ENCODE measurements around the gene NPLOC4.
"Not testable (repeated sequence)": the region's sequence is repeated elsewhere in the genome, so short reads cannot be mapped to it uniquely, and the experiment has no call there.

NPLOC4 gene

DNA sequence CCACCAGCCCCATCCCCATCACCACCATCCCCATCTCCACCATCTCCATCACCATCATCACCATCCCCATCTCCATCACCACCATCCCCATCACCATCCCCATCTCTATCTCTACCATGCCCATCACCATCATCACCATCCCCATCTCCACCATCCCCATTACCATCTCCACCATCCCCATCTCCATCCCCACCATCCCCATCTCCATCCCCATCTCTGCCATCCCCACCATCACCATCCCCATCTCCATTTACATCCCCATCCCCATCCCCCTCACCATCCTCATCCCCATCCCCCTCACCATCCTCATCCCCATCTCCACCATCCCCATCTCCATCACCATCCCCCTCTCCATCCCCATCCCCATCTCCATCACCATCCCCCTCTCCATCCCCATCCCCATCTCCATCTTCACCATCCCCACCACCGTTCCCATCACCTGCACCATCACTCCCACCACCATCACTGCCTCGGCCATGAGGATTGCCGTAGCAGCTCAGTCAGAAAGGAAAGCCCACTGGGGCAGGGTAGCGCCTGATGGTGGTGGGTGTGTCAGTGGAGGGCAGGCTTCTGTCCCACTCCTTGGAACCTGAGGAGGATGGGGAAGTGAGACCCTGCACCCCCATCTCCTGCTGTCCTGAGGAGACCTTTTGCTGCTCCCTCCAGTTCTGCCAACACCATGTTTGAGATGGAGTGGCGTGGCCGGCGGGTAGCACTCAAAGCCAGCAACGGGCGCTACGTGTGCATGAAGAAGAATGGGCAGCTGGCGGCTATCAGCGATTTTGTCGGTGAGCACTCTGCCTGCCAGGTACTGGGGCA lies 101.2 kb downstream of the NPLOC4 start:
- Mint-ChIP-seq H3K9me3 (peaks cover 3% of the 10 kb centered on the region), H3K36me3 (peaks cover 38% of the 10 kb centered on the region), H3K4me3 (no peak overlapping the region), H3K27me3 (no peaks in the 10 kb centered on the region), H3K4me1 (peaks cover 22% of the 10 kb centered on the region), H3K27ac (no peak overlapping the region)
- ATAC-seq, result no peak

DNA sequence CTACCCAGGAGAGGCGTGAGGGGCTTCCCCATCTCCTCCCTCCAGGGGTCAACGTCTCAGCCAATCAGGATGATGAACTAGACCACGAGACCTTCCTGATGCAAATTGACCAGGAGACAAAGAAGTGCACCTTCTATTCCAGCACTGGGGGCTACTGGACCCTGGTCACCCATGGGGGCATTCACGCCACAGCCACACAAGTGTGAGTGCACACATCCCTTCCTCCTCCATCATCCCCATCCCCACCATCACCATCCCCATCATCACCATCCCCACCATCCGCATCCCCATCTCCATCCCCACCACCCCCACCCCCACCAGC lies 101.9 kb downstream of the NPLOC4 start:
- peaks cover 22% of the 10 kb centered on the region for H3K4me1 Mint-ChIP-seq
- H3K36me3 Mint-ChIP-seq, result peaks cover 31% of the 10 kb centered on the region
- no peak overlapping the region for H3K4me3 Mint-ChIP-seq
- H3K27ac Mint-ChIP-seq, result no peak overlapping the region
- ATAC-seq, result no peak
- no peaks in the 10 kb centered on the region for H3K27me3 Mint-ChIP-seq
- H3K9me3 Mint-ChIP-seq, result peaks cover 3% of the 10 kb centered on the region

DNA sequence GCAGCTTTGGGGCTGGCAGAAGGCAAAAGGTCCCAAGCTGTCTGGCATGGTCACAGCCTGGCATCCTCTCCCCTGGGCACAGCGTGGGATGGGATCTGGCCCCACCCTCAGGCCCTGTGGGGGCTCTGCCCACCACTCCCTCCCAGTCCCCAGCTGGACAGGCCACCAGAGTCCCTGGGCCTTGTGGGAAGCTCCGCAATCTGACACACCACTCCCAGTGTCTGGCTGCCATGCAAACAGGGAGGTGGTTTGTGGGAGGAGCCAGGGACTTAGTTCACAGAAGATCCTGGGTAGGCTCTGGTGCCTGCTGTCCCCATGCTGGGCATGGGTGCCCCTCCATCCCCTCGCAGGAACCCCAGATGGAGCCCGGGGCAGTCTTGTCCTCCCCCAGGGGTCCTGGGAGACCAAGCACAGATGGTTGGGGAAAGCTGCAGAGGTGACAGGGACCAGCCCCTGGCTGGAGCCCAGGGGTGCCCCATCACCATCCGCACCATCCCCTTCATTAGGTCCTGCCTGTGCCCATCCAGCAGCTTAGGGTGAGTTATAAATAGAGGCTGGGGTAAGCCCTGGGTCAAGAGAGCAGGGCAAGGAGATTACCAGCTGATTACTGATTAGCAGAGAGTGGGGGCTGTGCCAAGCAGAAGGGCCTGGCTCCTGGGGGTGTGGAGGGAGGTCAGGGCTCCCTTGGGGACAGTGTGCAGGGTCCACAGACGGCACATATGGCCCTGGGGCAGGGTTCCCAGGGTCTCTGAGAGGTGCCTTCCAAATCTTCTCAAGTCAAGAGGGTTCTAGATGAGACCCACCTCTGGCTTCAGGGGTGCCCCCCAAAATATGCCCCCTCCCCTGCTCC lies 102.5 kb downstream of the NPLOC4 start:
- no peak for ATAC-seq
- H3K4me1 Mint-ChIP-seq, result peaks cover 22% of the 10 kb centered on the region
- no peak overlapping the region for H3K4me3 Mint-ChIP-seq
- H3K36me3 Mint-ChIP-seq, result peaks cover 26% of the 10 kb centered on the region
- H3K27ac Mint-ChIP-seq, result no peak overlapping the region
- H3K9me3 Mint-ChIP-seq, result peaks cover 3% of the 10 kb centered on the region
- H3K27me3 Mint-ChIP-seq, result no peaks in the 10 kb centered on the region

DNA sequence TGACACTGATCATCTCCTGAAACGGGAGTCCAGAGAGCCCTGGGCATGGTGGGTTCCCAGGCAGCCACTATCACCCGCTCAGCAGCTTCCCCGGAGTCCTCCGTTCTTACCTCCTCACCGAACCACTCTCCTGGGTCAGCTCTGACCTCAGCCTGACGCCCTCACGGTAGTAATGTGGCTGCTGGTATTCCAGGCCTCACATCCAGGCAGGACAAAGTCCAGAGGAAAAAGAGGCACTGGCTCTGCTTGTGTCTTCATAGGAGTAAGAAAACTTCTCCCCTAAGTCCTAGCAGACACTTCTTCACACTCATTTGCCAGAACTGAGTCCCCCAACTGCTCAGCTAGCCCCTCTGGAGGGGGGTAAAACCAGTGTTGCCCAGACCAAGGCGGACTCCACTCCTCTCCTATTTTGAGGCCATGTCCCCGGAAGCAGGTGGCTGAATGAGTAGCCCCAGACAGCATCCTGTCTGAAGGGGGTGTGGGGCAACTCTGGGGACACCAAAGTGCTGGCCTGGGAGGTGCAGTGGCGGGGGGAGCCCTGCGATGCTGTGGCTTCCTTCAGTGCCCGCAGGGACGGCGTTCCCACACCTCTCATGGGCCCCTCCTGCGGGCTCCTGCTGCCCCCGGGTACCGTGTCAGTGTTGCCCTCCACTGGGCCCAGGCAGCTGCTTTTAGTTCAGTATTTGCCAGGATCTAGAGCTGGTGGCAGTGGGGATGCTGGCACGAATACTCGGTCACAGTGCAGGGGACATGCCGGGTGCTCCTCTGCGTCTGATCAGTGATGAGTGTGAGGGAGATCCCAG lies 103.4 kb downstream of the NPLOC4 start:
- Mint-ChIP-seq H3K27ac (no peak overlapping the region), H3K9me3 (peaks cover 3% of the 10 kb centered on the region), H3K36me3 (peaks cover 22% of the 10 kb centered on the region), H3K27me3 (no peaks in the 10 kb centered on the region), H3K4me1 (peaks cover 22% of the 10 kb centered on the region), H3K4me3 (no peak overlapping the region)
- no peak for ATAC-seq

DNA sequence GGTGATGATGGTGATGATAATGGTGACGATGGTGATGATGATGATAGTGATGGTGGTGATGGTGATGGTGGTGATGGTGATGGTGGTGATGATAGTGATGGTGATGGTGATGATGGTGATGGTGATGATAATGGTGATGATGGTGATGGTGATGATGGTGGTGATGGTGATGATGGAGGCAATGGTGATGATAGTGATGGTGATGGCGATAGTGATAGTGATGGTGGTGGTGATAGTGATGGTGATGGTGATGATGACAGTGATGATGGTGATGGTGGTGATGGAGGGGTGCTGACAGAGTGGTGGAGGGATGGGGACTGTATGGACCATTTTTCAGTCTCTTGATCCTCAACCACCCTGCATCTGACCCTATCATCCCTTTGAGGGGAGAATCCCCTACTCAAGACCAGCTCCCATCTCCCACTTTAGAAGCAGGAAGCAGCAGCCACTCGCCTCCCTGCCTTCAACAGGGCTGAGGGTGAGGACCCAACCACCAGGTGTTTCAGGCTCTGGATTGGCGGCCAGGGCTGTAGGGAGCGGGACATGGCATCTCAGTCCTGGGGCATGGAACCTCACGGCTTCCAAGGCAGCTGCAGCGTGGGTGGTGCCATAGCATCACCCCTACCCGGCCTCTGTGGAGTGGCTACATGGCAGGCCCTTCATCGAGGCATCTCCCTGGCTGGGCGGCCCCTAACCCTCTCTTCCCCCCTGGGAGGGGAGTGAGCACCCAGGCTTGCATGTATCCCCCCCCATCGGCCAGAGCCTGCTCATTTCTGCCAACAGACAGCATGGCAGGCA lies 104.2 kb downstream of the NPLOC4 start:
- Mint-ChIP-seq H3K4me1 (peaks cover 15% of the 10 kb centered on the region), H3K4me3 (no peak overlapping the region), H3K36me3 (peaks cover 14% of the 10 kb centered on the region), H3K9me3 (peaks cover 3% of the 10 kb centered on the region), H3K27me3 (peaks cover under 1% of the 10 kb centered on the region), H3K27ac (no peak overlapping the region)
- ATAC-seq, result no peak

DNA sequence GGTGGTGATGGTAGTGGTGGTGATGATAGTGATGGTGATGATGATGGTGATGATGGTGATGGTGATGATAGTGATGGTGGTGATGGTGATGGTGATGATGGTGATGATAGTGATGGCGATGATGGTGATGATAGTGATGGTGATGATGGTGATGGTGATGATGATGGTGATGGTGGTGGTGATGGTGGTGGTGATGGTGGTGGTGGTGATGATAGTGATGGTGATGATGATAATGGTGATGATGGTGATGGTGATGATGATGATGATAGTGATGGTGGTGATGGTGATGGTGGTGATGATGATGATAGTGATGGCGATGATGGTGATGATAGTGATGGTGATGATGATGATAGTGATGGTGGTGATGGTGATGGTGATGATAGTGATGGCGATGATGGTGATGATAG lies 104.9 kb downstream of the NPLOC4 start:
- not testable (repeated sequence) for H3K9me3 Mint-ChIP-seq, H3K27ac Mint-ChIP-seq, H3K4me3 Mint-ChIP-seq, H3K27me3 Mint-ChIP-seq, ATAC-seq, H3K36me3 Mint-ChIP-seq
- peaks cover 10% of the 10 kb centered on the region for H3K4me1 Mint-ChIP-seq

DNA sequence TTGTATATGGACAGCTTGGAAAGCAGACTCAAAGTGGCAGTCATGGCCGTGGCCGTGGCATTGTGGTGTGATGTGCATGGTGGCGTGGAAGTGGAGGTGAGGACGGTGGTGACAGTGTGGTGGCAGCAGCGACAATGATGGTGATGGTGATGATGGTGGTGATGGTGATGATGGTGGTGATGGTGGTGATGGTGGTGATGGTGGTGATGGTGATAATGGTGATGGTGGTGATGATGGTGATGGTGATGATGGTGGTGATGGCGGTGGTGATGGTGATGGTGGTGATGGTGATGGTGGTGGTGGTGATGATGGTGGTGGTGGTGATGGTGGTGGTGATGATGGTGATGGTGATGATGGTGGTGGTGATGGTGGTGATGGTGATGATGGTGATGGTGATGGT lies 105.9 kb downstream of the NPLOC4 start:
- peaks cover 18% of the 10 kb centered on the region for H3K27me3 Mint-ChIP-seq
- H3K9me3 Mint-ChIP-seq, H3K36me3 Mint-ChIP-seq, ATAC-seq, H3K27ac Mint-ChIP-seq, H3K4me3 Mint-ChIP-seq: not testable (repeated sequence)
- H3K4me1 Mint-ChIP-seq, result peaks cover 10% of the 10 kb centered on the region

DNA sequence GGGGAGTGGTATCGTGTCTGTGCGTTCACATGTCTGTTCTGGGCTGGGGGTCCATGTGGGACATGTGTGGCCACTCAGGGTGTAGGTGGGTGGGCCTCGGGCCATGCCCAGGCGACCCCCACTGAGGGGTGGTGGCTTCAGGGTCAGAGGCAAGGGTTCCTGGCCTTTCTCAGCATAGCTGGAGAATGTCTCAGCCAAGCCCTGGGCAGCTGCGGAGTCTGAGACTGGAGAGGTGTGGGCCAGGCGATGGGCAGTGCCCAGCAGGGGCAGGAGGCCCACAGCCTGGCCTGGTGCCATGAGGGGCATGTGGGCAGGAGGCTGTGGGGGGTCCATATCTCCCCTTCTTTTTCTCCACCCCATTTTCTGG lies 107.5 kb downstream of the NPLOC4 start:
- Mint-ChIP-seq H3K4me3 (no peak overlapping the region), H3K36me3 (no peaks in the 10 kb centered on the region)

DNA sequence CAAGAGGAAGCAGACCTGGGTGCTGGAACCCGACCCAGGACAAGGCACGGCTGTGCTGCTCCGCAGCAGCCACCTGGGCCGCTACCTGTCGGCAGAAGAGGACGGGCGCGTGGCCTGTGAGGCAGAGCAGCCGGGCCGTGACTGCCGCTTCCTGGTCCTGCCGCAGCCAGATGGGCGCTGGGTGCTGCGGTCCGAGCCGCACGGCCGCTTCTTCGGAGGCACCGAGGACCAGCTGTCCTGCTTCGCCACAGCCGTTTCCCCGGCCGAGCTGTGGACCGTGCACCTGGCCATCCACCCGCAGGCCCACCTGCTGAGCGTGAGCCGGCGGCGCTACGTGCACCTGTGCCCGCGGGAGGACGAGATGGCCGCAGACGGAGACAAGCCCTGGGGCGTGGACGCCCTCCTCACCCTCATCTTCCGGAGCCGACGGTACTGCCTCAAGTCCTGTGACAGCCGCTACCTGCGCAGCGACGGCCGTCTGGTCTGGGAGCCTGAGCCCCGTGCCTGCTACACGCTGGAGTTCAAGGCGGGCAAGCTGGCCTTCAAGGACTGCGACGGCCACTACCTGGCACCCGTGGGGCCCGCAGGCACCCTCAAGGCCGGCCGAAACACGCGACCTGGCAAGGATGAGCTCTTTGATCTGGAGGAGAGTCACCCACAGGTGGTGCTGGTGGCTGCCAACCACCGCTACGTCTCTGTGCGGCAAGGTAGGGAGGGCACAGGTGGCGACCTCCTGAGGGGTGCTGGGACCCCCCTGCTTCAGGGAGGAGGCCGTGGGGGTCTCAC lies 108.1 kb downstream of the NPLOC4 start:
- H3K4me1 Mint-ChIP-seq, result peaks cover 8% of the 10 kb centered on the region
- peaks cover 18% of the 10 kb centered on the region for H3K27me3 Mint-ChIP-seq
- H3K36me3 Mint-ChIP-seq, result no peaks in the 10 kb centered on the region
- H3K27ac Mint-ChIP-seq, result no peak overlapping the region
- no peak for ATAC-seq
- no peak overlapping the region for H3K4me3 Mint-ChIP-seq
- no peaks in the 10 kb centered on the region for H3K9me3 Mint-ChIP-seq

More for the DNA sequence above, 107.5 kb downstream of the NPLOC4 start:
- no peak for ATAC-seq
- H3K4me1 Mint-ChIP-seq, result peaks cover 10% of the 10 kb centered on the region
- no peak overlapping the region for H3K27ac Mint-ChIP-seq
- peaks cover 18% of the 10 kb centered on the region for H3K27me3 Mint-ChIP-seq
- no peaks in the 10 kb centered on the region for H3K9me3 Mint-ChIP-seq

DNA sequence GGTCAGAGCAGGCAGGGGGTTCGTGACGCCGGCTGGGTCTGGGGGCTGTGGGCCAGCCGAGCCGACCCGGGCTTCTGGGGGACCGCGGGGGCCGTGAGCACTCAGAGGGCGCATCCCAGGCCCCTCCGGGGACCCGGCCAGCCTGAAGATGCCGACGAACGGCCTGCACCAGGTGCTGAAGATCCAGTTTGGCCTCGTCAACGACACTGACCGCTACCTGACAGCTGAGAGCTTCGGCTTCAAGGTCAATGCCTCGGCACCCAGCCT lies 108.6 kb downstream of the NPLOC4 start:
- ATAC-seq, result no peak
- Mint-ChIP-seq H3K4me1 (peaks cover 3% of the 10 kb centered on the region), H3K4me3 (no peak overlapping the region), H3K27ac (no peak overlapping the region), H3K9me3 (no peaks in the 10 kb centered on the region), H3K27me3 (peaks cover 18% of the 10 kb centered on the region), H3K36me3 (no peaks in the 10 kb centered on the region)

DNA sequence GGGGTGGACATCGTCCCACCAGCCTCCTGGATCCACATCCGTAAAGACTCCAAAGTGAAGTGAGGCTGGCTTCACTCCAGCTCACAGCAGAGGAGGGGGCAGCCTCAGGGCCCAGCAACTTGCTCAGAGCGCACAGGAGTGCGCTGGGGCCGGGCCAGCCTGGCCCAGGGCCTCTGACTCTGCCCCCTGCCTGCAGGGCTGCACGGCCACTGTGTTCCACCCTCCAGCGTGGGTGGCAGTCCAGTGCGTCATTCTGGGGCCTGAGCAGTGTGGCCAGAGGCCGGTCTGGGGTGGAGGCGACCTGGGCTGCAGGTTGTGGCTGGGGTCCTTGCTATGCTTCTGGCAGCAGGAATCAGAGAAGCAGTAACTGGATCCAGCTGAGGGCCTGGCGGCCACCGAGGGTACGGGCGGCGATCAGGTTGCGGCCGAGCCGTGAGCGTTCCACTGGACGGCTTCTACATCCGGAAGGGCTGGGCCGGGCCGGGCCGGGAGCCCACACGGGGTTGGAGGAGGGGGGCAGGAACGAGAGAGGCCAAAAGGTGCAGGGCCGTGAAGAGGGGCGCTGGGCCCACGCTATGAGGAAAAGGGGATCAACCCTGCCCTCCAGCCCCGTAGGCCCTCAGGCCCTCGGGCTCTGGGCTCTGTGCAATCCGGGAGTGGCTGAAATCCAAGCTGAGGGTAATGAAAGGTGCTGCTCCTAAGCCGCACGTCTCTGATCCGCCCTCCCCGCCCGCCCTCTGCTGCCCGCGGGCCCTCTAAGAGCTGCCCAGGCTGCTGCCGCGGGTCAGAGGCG lies 109.1 kb downstream of the NPLOC4 start, which contains the start of gene FSCN2:
FSCN2 (plus strand) TSS at position 787 of the 793 bp plus-strand sequence. CDS start 155 bp downstream, outside the sequence.
- H3K4me3 Mint-ChIP-seq, result no peak within 1 kb of the TSS
- no peaks in the 10 kb centered on the region for H3K4me1 Mint-ChIP-seq
- no peak within 1 kb of the TSS for H3K27ac Mint-ChIP-seq
- no peaks in the 10 kb centered on the region for H3K36me3 Mint-ChIP-seq
- H3K27me3 Mint-ChIP-seq, result peaks cover 18% of the 10 kb centered on the region
- no peaks in the 10 kb centered on the region for H3K9me3 Mint-ChIP-seq
- no peak for ATAC-seq

DNA sequence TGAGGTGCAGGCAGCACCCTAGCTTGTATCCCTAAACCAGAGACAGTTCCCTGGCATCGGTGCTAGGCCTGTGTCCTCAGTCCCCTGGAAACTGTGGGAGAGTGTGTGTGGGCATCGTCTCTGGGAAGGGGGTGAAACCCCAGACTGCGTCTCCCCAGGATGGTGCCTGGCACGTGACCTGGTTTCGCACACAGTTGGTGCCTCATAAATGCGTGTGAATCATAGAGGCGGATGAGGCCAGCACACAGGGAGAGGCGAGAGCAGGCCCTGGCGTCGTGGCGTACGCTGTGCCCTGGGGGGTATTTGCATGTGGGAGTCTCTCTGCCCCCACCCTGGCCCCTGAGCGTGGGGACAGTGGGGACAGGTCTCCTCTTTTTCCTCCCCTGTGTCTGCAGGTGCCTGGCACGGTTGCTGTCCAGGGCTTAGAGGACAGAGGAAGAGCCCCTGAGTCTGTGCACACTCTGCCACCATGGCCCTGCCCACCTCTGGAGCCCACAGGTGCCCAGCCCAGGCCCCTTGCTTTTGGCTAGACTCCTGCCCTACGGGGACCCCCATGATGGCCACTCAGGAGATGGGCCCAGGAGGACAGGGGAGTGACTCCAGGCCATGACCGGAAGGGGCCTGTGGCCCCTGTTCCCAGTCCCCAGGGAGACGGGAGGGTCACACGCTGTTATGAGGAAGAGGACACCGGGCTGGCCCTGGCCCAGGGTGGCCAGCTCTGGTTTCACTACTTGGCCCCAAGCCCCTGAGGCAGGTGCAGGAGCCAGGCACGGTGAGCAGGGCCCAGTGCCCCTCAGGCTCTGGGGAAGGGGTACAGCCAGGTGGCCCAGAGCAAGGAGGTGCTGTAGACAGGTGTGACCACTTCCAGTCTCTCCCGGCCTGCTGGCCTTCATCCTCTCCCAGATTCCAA lies 110.0 kb downstream of the NPLOC4 start:
- H3K9me3 Mint-ChIP-seq, result no peaks in the 10 kb centered on the region
- no peak for ATAC-seq
- no peak overlapping the region for H3K27ac Mint-ChIP-seq
- H3K36me3 Mint-ChIP-seq, result no peaks in the 10 kb centered on the region
- peaks cover 18% of the 10 kb centered on the region for H3K27me3 Mint-ChIP-seq
- H3K4me3 Mint-ChIP-seq, result no peak overlapping the region
- no peaks in the 10 kb centered on the region for H3K4me1 Mint-ChIP-seq

DNA sequence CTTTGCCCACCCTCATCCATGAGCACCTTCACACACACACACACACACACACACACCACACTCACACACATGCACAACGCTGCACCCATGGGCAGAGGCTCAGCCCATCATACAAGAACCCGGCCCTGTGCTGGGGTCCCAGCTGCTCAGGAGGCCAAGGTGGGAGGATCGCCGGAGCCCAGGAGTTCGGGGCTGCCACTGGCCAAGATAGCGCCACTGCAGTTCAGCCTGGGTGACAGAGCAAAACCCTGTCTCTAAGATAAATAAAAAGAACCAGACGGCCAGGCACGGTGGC lies 112.1 kb downstream of the NPLOC4 start:
- Mint-ChIP-seq H3K9me3 (no peaks in the 10 kb centered on the region), H3K4me1 (peaks cover 12% of the 10 kb centered on the region), H3K4me3 (no peak overlapping the region), H3K27me3 (peaks cover 18% of the 10 kb centered on the region), H3K27ac (no peak overlapping the region), H3K36me3 (no peaks in the 10 kb centered on the region)
- ATAC-seq, result no peak
